GM12878 (cell line): Measurements from ENCODE around the gene CGAS. TPM values are rescaled to one million over a fixed set of nuclear protein-coding genes. Genes with fewer than 3 reads are reported as not detected.

Experiments used
- ATAC-seq: fragments of 200-7000 bp; cut with Tn5 transposase; 3 replicates; pipeline ENCODE4 v1.9.1; 2020; ENCODE audit warnings: mild to moderate bottlenecking, moderate library complexity
- BruUV-seq: library from RNA; stranded (reverse); fragments of 400-500 nt; replicated peaks from 2 replicates; lab custom pipeline; 2021; lab: Mats Ljungman, UMichigan
- CTCF ChIA-PET: fragments of 300-600 bp; sonication (Branson Sonifier 250); formaldehyde crosslinking; extraction: SDS; loops from one replicate; lab custom pipeline; 2021; ENCODE audit warnings: inconsistent platforms; lab: Yijun Ruan, JAX
- POLR2A ChIA-PET: fragments of 350-600 bp; formaldehyde crosslinking; extraction: SDS; loops from one replicate; lab custom pipeline; 2021; ENCODE audit warnings: inconsistent platforms; lab: Charles Lee
- RAD21 ChIA-PET: fragments of 300-600 bp; sonication (Branson Sonifier 250); formaldehyde crosslinking; loops from one replicate; lab custom pipeline; 2023; ENCODE audit warnings: antibody characterized with exemption; ENCODE audit not compliant: unreplicated experiment; lab: Charles Lee
- SMC1A ChIA-PET: fragments of 300-600 bp; sonication (Branson Sonifier 250); formaldehyde crosslinking; loops from one replicate; lab custom pipeline; 2023; ENCODE audit not compliant: unreplicated experiment, uncharacterized antibody; lab: Charles Lee
- DNase-seq: peaks from one replicate; pipeline ENCODE4 v3.0.0-alpha.2; 2011; ENCODE audit warnings: low read depth, low spot score
- FAIRE-seq: peaks from 3 replicates; lab custom pipeline; 2011; peaks lifted over from hg19 to GRCh38; lab: Jason Lieb, UNC
- H2AFZ ChIP-seq: 2 replicates; pipeline ENCODE4 v1.6.0; 2011; ENCODE audit warnings: low read depth, low read length, control low read depth; ENCODE audit not compliant: control insufficient read depth
- H3K27ac ChIP-seq: 2 replicates; pipeline ENCODE4 v1.5.1; 2011; ENCODE audit warnings: control low read depth; ENCODE audit not compliant: control insufficient read depth, insufficient read depth
- H3K27me3 ChIP-seq, 2 experiments: replicated peaks in 1 of 2; 2 replicates each; pipeline versions ENCODE4 v1.6.0 to v1.6.1; 2011; ENCODE audit warnings: low read length in 1 of 2; ENCODE audit not compliant: control insufficient read depth in 2 of 2, insufficient read depth in 2 of 2
- H3K36me3 ChIP-seq, 2 experiments: 2 replicates each; pipeline ENCODE4 v1.5.1; 2011; ENCODE audit warnings: low read length in 1 of 2; ENCODE audit not compliant: control insufficient read depth in 2 of 2, insufficient read depth in 2 of 2
- H3K4me1 ChIP-seq: 2 replicates; pipeline ENCODE4 v1.6.1; 2011; ENCODE audit warnings: mild to moderate bottlenecking, low read length, moderate library complexity, mixed read lengths; ENCODE audit not compliant: control insufficient read depth, insufficient read depth
- H3K4me2 ChIP-seq: 2 replicates; pipeline ENCODE4 v1.6.0; 2011; ENCODE audit warnings: control low read depth; ENCODE audit not compliant: control insufficient read depth, insufficient read depth
- H3K4me3 ChIP-seq: fragments of 200-600 bp; sonication (generic); 2 replicates; pipeline ENCODE4 v1.5.1; 2016
- H3K79me2 ChIP-seq: 2 replicates; pipeline ENCODE4 v1.6.0; 2011; ENCODE audit warnings: low read length; ENCODE audit not compliant: control insufficient read depth, insufficient read depth
- H3K9ac ChIP-seq: 2 replicates; pipeline ENCODE4 v1.8.0; 2011; ENCODE audit warnings: low read length, control low read depth, mixed read lengths; ENCODE audit not compliant: control insufficient read depth, insufficient read depth
- H3K9me3 ChIP-seq: replicated peaks from 3 replicates; pipeline ENCODE4 v1.5.1; 2011; ENCODE audit warnings: mild to moderate bottlenecking, low read length; ENCODE audit not compliant: control insufficient read depth, insufficient read depth
- H4K20me1 ChIP-seq: 2 replicates; pipeline ENCODE4 v1.6.0; 2011; ENCODE audit not compliant: control insufficient read depth, insufficient read depth
- ATF2 ChIP-seq: IDR thresholded peaks from 2 replicates; pipeline ENCODE4 v1.6.1; 2012; ENCODE audit warnings: low read length, inconsistent platforms
- CBFB ChIP-seq: IDR thresholded peaks from 2 replicates; pipeline ENCODE4 v1.6.1; 2016; ENCODE audit warnings: antibody characterized with exemption, low read depth
- CHD2 ChIP-seq: IDR thresholded peaks from 2 replicates; pipeline ENCODE4 v1.6.1; 2011; ENCODE audit warnings: low read depth, low read length, improper control_type of control experiment, borderline replicate concordance
- CREB1 ChIP-seq: IDR thresholded peaks from 2 replicates; pipeline ENCODE4 v1.6.1; 2012; ENCODE audit warnings: low read depth, mild to moderate bottlenecking, inconsistent platforms
- E2F4 ChIP-seq: IDR thresholded peaks from 2 replicates; pipeline ENCODE4 v1.6.1; 2012; ENCODE audit warnings: low read depth, low read length, improper control_type of control experiment
- EED ChIP-seq: sonication (generic); IDR thresholded peaks from 2 replicates; pipeline ENCODE4 v1.6.1; 2016; ENCODE audit warnings: antibody characterized with exemption, low read depth
- ETV6 ChIP-seq, 2 experiments: fragments of 450-650 bp in 1 of 2; IDR thresholded peaks in 1 of 2; conservative IDR thresholded peaks in 1 of 2; 2 replicates each; pipeline ENCODE4 v1.6.1; 2014; ENCODE audit warnings: antibody characterized with exemption in 1 of 2, borderline replicate concordance in 1 of 2, low read depth in 1 of 2, mild to moderate bottlenecking in 1 of 2, moderate library complexity in 1 of 2
- GABPA ChIP-seq: IDR thresholded peaks from 2 replicates; pipeline ENCODE4 v1.6.1; 2014; ENCODE audit warnings: antibody characterized with exemption, low read depth, mild to moderate bottlenecking, inconsistent platforms
- KDM1A ChIP-seq: fragments of 200-600 bp; sonication (generic); IDR thresholded peaks from 2 replicates; pipeline ENCODE4 v1.6.1; 2016; ENCODE audit warnings: borderline replicate concordance
- NFXL1 ChIP-seq: fragments of 450-650 bp; IDR thresholded peaks from 2 replicates; pipeline ENCODE4 v1.6.1; 2017; ENCODE audit warnings: antibody characterized with exemption, mild to moderate bottlenecking, borderline replicate concordance
- POLR2A ChIP-seq: IDR thresholded peaks from 2 replicates; pipeline ENCODE4 v1.6.1; 2011; ENCODE audit warnings: low read depth, mild to moderate bottlenecking, low read length
- POU2F2 ChIP-seq: IDR thresholded peaks from 3 replicates; pipeline ENCODE4 v1.6.1; 2011; ENCODE audit warnings: low read depth, mild to moderate bottlenecking, low read length, borderline replicate concordance
- SMAD1 ChIP-seq: fragments of 450-650 bp; IDR thresholded peaks from 2 replicates; pipeline ENCODE4 v1.6.1; 2018; ENCODE audit warnings: mild to moderate bottlenecking, low read depth; ENCODE audit not compliant: partially characterized antibody
- STAT3 ChIP-seq: IDR thresholded peaks from 2 replicates; pipeline ENCODE4 v1.6.1; 2011; ENCODE audit warnings: low read depth, low read length, improper control_type of control experiment
- TCF3 ChIP-seq: IDR thresholded peaks from 2 replicates; pipeline ENCODE4 v1.6.1; 2012; ENCODE audit warnings: low read depth, mild to moderate bottlenecking, low read length, borderline replicate concordance; ENCODE audit not compliant: insufficient read depth
- USF1 ChIP-seq: IDR thresholded peaks from 2 replicates; pipeline ENCODE4 v1.6.1; 2011; ENCODE audit warnings: borderline replicate concordance, low read depth, mild to moderate bottlenecking, moderate library complexity, mixed read lengths, low read length; ENCODE audit not compliant: insufficient read depth; ENCODE audit errors: extremely low read length
- YY1 ChIP-seq: IDR thresholded peaks from 2 replicates; pipeline ENCODE4 v1.6.1; 2011; ENCODE audit warnings: low read depth, mild to moderate bottlenecking, low read length
- WGBS: methylation state at CpG from one replicate; pipeline ENCODE4 v1.1.6; 2016; ENCODE audit warnings: low lambda C conversion rate; ENCODE audit not compliant: insufficient replicate concordance, insufficient coverage; ENCODE audit errors: missing lambda C conversion rate; 5-methylcytosine and 5-hydroxymethylcytosine counted together
- in situ Hi-C: fragments of 300-500 bp; cut with MboI; formaldehyde crosslinking; loops from 9 replicates; pipeline ENCODE4 v1.14.3; 2018; ENCODE audit warnings: mixed read lengths
- intact Hi-C: fragments of 100-400 bp; cut with micrococcal nuclease; formaldehyde crosslinking; loops from one replicate; pipeline ENCODE4 v1.14.2; 2022; ENCODE audit not compliant: unreplicated experiment
- polyA plus RNA-seq, 11 experiments: library from polyadenylated mRNA; depleted of rRNA in 4 of 11; unstranded in 6 of 11; stranded (reverse) in 5 of 11; fragments of >200 nt; fragmentation: Nextera tagmentation in 4 of 11; fragmentation: Illumina TruSeq in 1 of 11; extraction: Ambion mirVana in 4 of 11; extraction: Trizol in 1 of 11; gene quantifications; 1 replicate in 1 of 11; 2 replicates in 10 of 11; pipeline versions ENCODE4 v1.2.1 to v1.2.3, GENCODE V29; 2011 to 2016; ENCODE audit warnings: inconsistent platforms in 2 of 11, missing spikeins in 2 of 11, low read depth in 1 of 11
- total RNA-seq, 4 experiments: library from RNA; depleted of rRNA in 3 of 4; stranded (reverse); fragments of >200 nt in 3 of 4; fragmentation: Illumina TruSeq in 1 of 4; extraction: Trizol in 1 of 4; gene quantifications; 2 replicates each; pipeline versions ENCODE4 v1.2.1 to v1.2.3, GENCODE V29; 2013 to 2021

Gene CGAS
- total and polyA plus RNA-seq, 10 of the 15 experiments (the other 5 are each of a cell fraction or from before 2014, with no cell fraction given) = 4.7 to 30.2 (median 22.1) TPM

GRCh38 chr6:73443555-73443954 lies 8.5 kb downstream of the CGAS start:
- 98% methylated on average over 3 of the region's 3 CpGs for WGBS
- ChIA-PET RAD21 (no interaction called here), CTCF (interaction anchor here (1.1 to 1.2 kb wide), 3 partner anchors 18 to 167 kb away, joined by 3 to 5 read pairs (median 3); partner anchors contain the start of gene MTO1), SMC1A (interaction anchor here (0.7 to 2.7 kb wide), 4 partner anchors 18 to 74 kb away, joined by 3 to 9 read pairs (median 4); partner anchors contain the start of gene MTO1), POLR2A (interaction anchor here (0.6 to 1.2 kb wide), 3 partner anchors 9 to 1039 kb away, joined by 3 read pairs; partner anchors contain the start of gene CGAS)
- H4K20me1 ChIP-seq = no peaks in the 10 kb centered on the region
- peaks cover 9 to 28% of the 10 kb centered on the region in 2 experiments for H3K36me3 ChIP-seq
- H3K4me3 ChIP-seq = no peak overlapping the region
- DNase-seq (no peak), FAIRE-seq (no peak), ATAC-seq (no peak)
- in situ Hi-C loops (loop anchor here (25.0 kb wide), 1 partner anchor 1794 kb away; the partner anchor contains the start of gene COX7A2), intact Hi-C loops (no loop called here)
- no peaks in the 10 kb centered on the region for H3K27me3 ChIP-seq
- no TSS peak for BruUV-seq
- peaks cover 53% of the 10 kb centered on the region for H3K79me2 ChIP-seq
- no peak overlapping the region for H3K27ac ChIP-seq
- peak overlapping the region; percentile 60 for H3K4me2 ChIP-seq
- TF ChIP-seq SMAD1 = no peak
- no peak for TF ChIP-seq CBFB
- TF ChIP-seq USF1 = no peak
- no peak for TF ChIP-seq YY1
- no peak for TF ChIP-seq KDM1A
- TF ChIP-seq NFXL1 = no peak
- TF ChIP-seq EED = no peak
- no peak for TF ChIP-seq CHD2
- no peak for TF ChIP-seq POLR2A
- no peak for TF ChIP-seq E2F4
- no peak for TF ChIP-seq TCF3
- TF ChIP-seq ETV6 (conservative IDR thresholded peaks at IDR 0.05 in 1 of 2, IDR thresholded peaks at IDR 0.05 in 1 of 2; ENCODE audit: borderline replicate concordance in 1 of 2, low read depth in 1 of 2) = no peak
- TF ChIP-seq POU2F2 = no peak
- no peak for TF ChIP-seq ATF2
- no peak for TF ChIP-seq GABPA
- TF ChIP-seq CREB1 = no peak
- no peak for TF ChIP-seq STAT3
- TF ChIP-seq, all 136 proteins: peak for 0
- H3K4me1 ChIP-seq = peaks cover 15% of the 10 kb centered on the region
- H3K9me3 ChIP-seq = no peaks in the 10 kb centered on the region
- no peak overlapping the region for H3K9ac ChIP-seq
- H2AFZ ChIP-seq = no peak overlapping the region
